Adrenal gland (tissue), 12 donors: ENCODE data around the gene OPRD1. TPM values are rescaled to one million over a fixed set of nuclear protein-coding genes. Genes with fewer than 3 reads are reported as not detected.

Experiments used
- DNase-seq, 7 donors: peaks; one replicate each; pipeline ENCODE4 v3.0.0-alpha.2; 2019 to 2020
- H3K27ac ChIP-seq, 5 donors: fragments of 200-600 bp; sonication (generic) in 4 of 5; 1 replicate in 3 of 5; 2 replicates in 2 of 5; pipeline versions ENCODE4 v1.5.1 to v1.8.0; 2016 to 2020; ENCODE audit warnings: mild to moderate bottlenecking in 1 of 5
- H3K27me3 ChIP-seq: fragments of 200-600 bp; 2 replicates; pipeline ENCODE4 v1.8.0; 2021
- H3K36me3 ChIP-seq, 2 donors: fragments of 200-600 bp; replicated peaks in 1 of 2; 1 replicate in 1 of 2; 2 replicates in 1 of 2; pipeline versions ENCODE4 v1.5.1 to v1.8.0; 2018 to 2022
- H3K4me1 ChIP-seq, 2 donors: fragments of 200-600 bp; replicated peaks in 1 of 2; 1 replicate in 1 of 2; 2 replicates in 1 of 2; pipeline versions ENCODE4 v1.5.1 to v1.8.0; 2018 to 2021
- H3K4me3 ChIP-seq, 4 donors: fragments of 200-600 bp; sonication (generic) in 3 of 4; one replicate each; pipeline ENCODE4 v1.5.1; 2016 to 2018
- H3K9me3 ChIP-seq, 3 donors: fragments of 200-600 bp; sonication (generic) in 1 of 3; replicated peaks in 1 of 3; 1 replicate in 2 of 3; 2 replicates in 1 of 3; pipeline versions ENCODE4 v1.5.1 to v1.8.0; 2016 to 2021
- POLR2A ChIP-seq, 2 donors: fragments of 450-650 bp; IDR thresholded peaks; one replicate each; pipeline ENCODE4 v1.6.1; 2017; ENCODE audit warnings: antibody characterized with exemption in 2 of 2, mild to moderate bottlenecking in 2 of 2, moderate library complexity in 1 of 2
- WGBS, 4 donors: extraction: QIAGEN DNeasy Blood & Tissue Kit in 2 of 4; methylation state at CpG; one replicate each; pipeline versions ENCODE4 v1.1.5 to v1.1.7; 2013 to 2017; 5-methylcytosine and 5-hydroxymethylcytosine counted together
- intact Hi-C, 2 donors: fragments of 100-400 bp; cut with DNase I; formaldehyde crosslinking; loops; one replicate each; pipeline versions ENCODE4 v1.14.1 to v1.15.0; 2022 to 2023
- polyA plus RNA-seq, 3 donors: library from polyadenylated mRNA; stranded (reverse); fragments of 200-250 nt in 2 of 3; fragments of 350-450 nt in 1 of 3; fragmentation: Illumina TruSeq in 1 of 3; extraction: RNeasy Lipid Tissue Mini Kit (QIAGEN cat#74804) in 1 of 3; gene quantifications; one replicate each; pipeline ENCODE4 v1.2.3, GENCODE V29; 2013 to 2014
- total RNA-seq, 9 donors: library from RNA; depleted of rRNA in 4 of 9; stranded (reverse); fragments of >200 nt in 4 of 9; fragments of 120-200 nt in 1 of 9; fragmentation: NEBNext Ultra II Directional in 1 of 9; extraction: Animal tissue kit (Norgen Biotek cat#: 25700) in 1 of 9; gene quantifications; one replicate each; pipeline versions ENCODE4 v1.1.0 to v1.2.4, GENCODE V29; 2013 to 2023
- TF ChIP-seq, protein P1 (sequence below), 6 experiments: fragments of 450-650 bp in 4 of 6; fragments of 200-600 bp in 2 of 6; sonication (generic) in 1 of 6; IDR thresholded peaks; 1 replicate in 5 of 6; 2 replicates in 1 of 6; pipeline versions ENCODE4 v1.5.1 to v1.8.0; 2016 to 2021; ENCODE audit warnings: antibody characterized with exemption in 6 of 6, mild to moderate bottlenecking in 2 of 6, moderate library complexity in 1 of 6
- donor health status: healthy with polysubstance abuse.
- donor health status: Bipolar disorder and iron deficiency.
- donor health status: DM: yes; HTN: yes; CAD: no.
- donor health status: DM: no; HTN: no; CAD: no.
- donor health status: DM: no; HTN: no; CAD: no.
- donor health status: DM: yes; HTN: yes; CAD: no.

OPRD1 gene
- total and polyA plus RNA-seq, 12 donors: 0.06 to 1.8 (median 0.35) TPM; not detected in 4

DNA sequence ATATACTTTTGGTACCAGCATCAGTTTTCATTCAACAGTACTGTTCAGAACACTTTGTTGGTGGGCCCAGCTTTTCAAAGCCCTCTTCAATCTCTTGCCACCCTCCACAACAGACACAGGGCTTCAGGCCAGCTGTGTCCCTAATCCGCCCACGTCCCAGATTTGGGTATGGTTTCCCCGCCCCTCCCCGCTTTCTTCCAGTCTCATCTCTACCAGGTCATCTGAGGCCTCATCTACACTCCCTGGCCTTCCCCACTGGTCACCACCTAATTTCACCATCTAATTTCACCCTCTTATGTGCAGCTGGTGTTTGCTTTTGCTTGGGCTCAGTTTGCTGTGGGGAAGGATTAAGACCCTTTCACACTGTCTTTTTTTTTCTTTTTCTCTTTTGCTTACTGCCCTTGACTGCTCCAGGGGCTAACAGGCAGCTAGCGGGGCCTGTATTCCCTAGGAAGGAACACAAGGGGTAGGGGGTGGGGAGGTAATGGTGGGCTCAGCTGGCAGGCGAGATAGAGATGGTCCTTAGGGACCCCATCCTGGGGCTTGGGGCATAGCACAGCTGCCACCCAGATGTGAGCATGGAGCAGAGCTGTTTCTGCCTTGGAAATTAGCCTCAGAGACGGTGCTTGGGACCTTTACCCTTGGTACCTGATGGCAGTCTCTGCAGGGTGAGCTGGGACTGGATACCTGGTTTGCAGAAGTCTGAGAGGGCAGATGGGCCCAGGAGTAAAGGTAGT is 98.6 kb downstream of the OPRD1 start:
- Histone ChIP-seq H3K27me3 (no peaks in the 10 kb centered on the region), H3K36me3 (no peaks in the 10 kb centered on the region), H3K27ac (no peak overlapping the region), H3K4me3 (no peak overlapping the region), H3K4me1 (peaks cover 4 to 9% of the 10 kb centered on the region in 2 donors), H3K9me3 (no peaks in the 10 kb centered on the region)
- intact Hi-C loops: no loop called here
- WGBS, 4 donors: 87 to 91% (median 88%) methylated on average over 7 of the region's 7 CpGs
- DNase-seq: peak in 1 of 7 donors; percentile 44
- TF ChIP-seq, protein P1, sequence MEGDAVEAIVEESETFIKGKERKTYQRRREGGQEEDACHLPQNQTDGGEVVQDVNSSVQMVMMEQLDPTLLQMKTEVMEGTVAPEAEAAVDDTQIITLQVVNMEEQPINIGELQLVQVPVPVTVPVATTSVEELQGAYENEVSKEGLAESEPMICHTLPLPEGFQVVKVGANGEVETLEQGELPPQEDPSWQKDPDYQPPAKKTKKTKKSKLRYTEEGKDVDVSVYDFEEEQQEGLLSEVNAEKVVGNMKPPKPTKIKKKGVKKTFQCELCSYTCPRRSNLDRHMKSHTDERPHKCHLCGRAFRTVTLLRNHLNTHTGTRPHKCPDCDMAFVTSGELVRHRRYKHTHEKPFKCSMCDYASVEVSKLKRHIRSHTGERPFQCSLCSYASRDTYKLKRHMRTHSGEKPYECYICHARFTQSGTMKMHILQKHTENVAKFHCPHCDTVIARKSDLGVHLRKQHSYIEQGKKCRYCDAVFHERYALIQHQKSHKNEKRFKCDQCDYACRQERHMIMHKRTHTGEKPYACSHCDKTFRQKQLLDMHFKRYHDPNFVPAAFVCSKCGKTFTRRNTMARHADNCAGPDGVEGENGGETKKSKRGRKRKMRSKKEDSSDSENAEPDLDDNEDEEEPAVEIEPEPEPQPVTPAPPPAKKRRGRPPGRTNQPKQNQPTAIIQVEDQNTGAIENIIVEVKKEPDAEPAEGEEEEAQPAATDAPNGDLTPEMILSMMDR (IDR thresholded peaks at IDR 0.05): no peak
- no peak for TF ChIP-seq POLR2A (IDR thresholded peaks at IDR 0.05)

- Histone ChIP-seq H3K27ac (peak overlapping the region in 3 of 5 donors; percentile 58 to 75 (median 59)), H3K27me3 (no peaks in the 10 kb centered on the region), H3K9me3 (no peaks in the 10 kb centered on the region), H3K36me3 (no peaks in the 10 kb centered on the region), H3K4me1 (peaks cover 9% of the 10 kb centered on the region in 2 donors), H3K4me3 (peak overlapping the region in 2 of 4 donors; percentile 20 to 74)
- no peak for TF ChIP-seq POLR2A (IDR thresholded peaks at IDR 0.05)
- intact Hi-C loops: no loop called here
- 31 to 59% (median 33%) methylated on average over 5 to 10 of the region's 10 CpGs for WGBS, 4 donors
- DNase-seq: peak in 1 of 7 donors; percentile 5
Observed at GRCh38 chr1:28913786-28914227, 101.8 kb downstream of the OPRD1 start.

GRCh38 chr1:28914228-28915030 is 102.5 kb downstream of the OPRD1 start, which contains the start of gene EPB41:
TSS of gene EPB41 (plus strand) at chr1:28914569. CDS start at chr1:28987438, 72,869 bp downstream.
- no peaks in the 10 kb centered on the region for H3K9me3 ChIP-seq
- intact Hi-C loops: no loop called here
- peak within 1 kb of the TSS in 2 of 4 donors; percentile 20 to 74 for H3K4me3 ChIP-seq
- peak within 1 kb of the TSS in 4 of 5 donors; percentile 35 to 75 (median 58) for H3K27ac ChIP-seq
- WGBS, 4 donors: 0 to 1% (median 0%) methylated on average over 18 to 92 of the region's 95 CpGs
- TF ChIP-seq, protein P1 (IDR thresholded peaks at IDR 0.05): no peak
- TF ChIP-seq POLR2A (IDR thresholded peaks at IDR 0.05): peak; percentile 11 to 75
- H3K36me3 ChIP-seq: no peaks in the 10 kb centered on the region
- peak; percentile 88 to 95 (median 92) for DNase-seq
- H3K4me1 ChIP-seq: peaks cover 9% of the 10 kb centered on the region in 2 donors
- no peaks in the 10 kb centered on the region for H3K27me3 ChIP-seq

- peak; percentile 36 to 56 (median 42) for DNase-seq
Observed at GRCh38 chr1:28915031-28915895, 103.3 kb downstream of the OPRD1 start.

More at GRCh38 chr1:28915031-28915895, 103.3 kb downstream of the OPRD1 start:
- TF ChIP-seq, protein P1 (IDR thresholded peaks at IDR 0.05): no peak
- TF ChIP-seq POLR2A (IDR thresholded peaks at IDR 0.05): no peak
- intact Hi-C loops: no loop called here
- no peaks in the 10 kb centered on the region for H3K36me3 ChIP-seq
- no peaks in the 10 kb centered on the region for H3K27me3 ChIP-seq
- H3K4me1 ChIP-seq: peaks cover 9% of the 10 kb centered on the region in 2 donors
- H3K9me3 ChIP-seq: no peaks in the 10 kb centered on the region
- whole genome bisulfite sequencing, 4 donors: 2 to 10% (median 5%) methylated on average over 3 to 32 of the region's 32 CpGs
- peak overlapping the region in 2 of 4 donors; percentile 20 to 74 for H3K4me3 ChIP-seq
- H3K27ac ChIP-seq: peak overlapping the region in 3 of 5 donors; percentile 58 to 75 (median 59)
